Astrocyte (in vitro differentiated cells and primary cell): ENCODE data around the gene PLCH1. TPM values are rescaled to one million over a fixed set of nuclear protein-coding genes. Genes with fewer than 3 reads are reported as not detected.

Experiments used
- DNase-seq: peaks from one replicate; pipeline ENCODE4 v3.0.0-alpha.2; 2010; ENCODE audit warnings: low read depth
- FAIRE-seq: peaks from 2 replicates; lab custom pipeline; 2011; peaks lifted over from hg19 to GRCh38; lab: Jason Lieb, UNC
- H2AFZ ChIP-seq: 2 replicates; pipeline ENCODE4 v1.6.0; 2012; ENCODE audit warnings: low read depth, low read length, inconsistent platforms
- H3K27ac ChIP-seq: 2 replicates; pipeline ENCODE4 v1.5.1; 2011; ENCODE audit warnings: low read depth, low read length, inconsistent platforms
- H3K27me3 ChIP-seq: 2 replicates; pipeline ENCODE4 v1.6.0; 2011; ENCODE audit warnings: low read length, inconsistent platforms; ENCODE audit not compliant: insufficient read depth
- H3K36me3 ChIP-seq: 2 replicates; pipeline ENCODE4 v1.5.1; 2011; ENCODE audit warnings: low read length, inconsistent platforms; ENCODE audit not compliant: insufficient read depth
- H3K4me1 ChIP-seq: 2 replicates; pipeline ENCODE4 v1.5.1; 2011; ENCODE audit warnings: low read length, inconsistent platforms; ENCODE audit not compliant: insufficient read depth
- H3K4me2 ChIP-seq: 2 replicates; pipeline ENCODE4 v1.6.0; 2012; ENCODE audit warnings: low read length, inconsistent platforms
- H3K4me3 ChIP-seq: 2 replicates; pipeline ENCODE4 v1.5.1; 2011; ENCODE audit warnings: low read depth, mild to moderate bottlenecking, low read length, inconsistent platforms; ENCODE audit not compliant: insufficient read depth
- H3K79me2 ChIP-seq: 2 replicates; pipeline ENCODE4 v1.6.0; 2012; ENCODE audit warnings: mild to moderate bottlenecking, low read length, inconsistent platforms; ENCODE audit not compliant: insufficient read depth
- H3K9ac ChIP-seq: 2 replicates; pipeline ENCODE4 v1.6.0; 2012; ENCODE audit warnings: mild to moderate bottlenecking, low read length, inconsistent platforms
- H3K9me3 ChIP-seq: 2 replicates; pipeline ENCODE4 v1.5.1; 2012; ENCODE audit warnings: low read depth, mild to moderate bottlenecking, low read length, inconsistent platforms; ENCODE audit not compliant: insufficient read depth
- H4K20me1 ChIP-seq: 2 replicates; pipeline ENCODE4 v1.6.0; 2012; ENCODE audit warnings: low read length, inconsistent platforms; ENCODE audit not compliant: insufficient read depth
- H3K27ac Mint-ChIP-seq: one replicate; pipeline ENCODE4 v1.8.0; 2021; ENCODE audit warnings: mild to moderate bottlenecking, mixed read lengths; ENCODE audit not compliant: unreplicated experiment
- H3K27me3 Mint-ChIP-seq: one replicate; pipeline ENCODE4 v1.8.0; 2021; ENCODE audit warnings: low read depth, mixed read lengths; ENCODE audit not compliant: unreplicated experiment
- H3K36me3 Mint-ChIP-seq: one replicate; pipeline ENCODE4 v1.8.0; 2021; ENCODE audit warnings: low read depth, mixed read lengths; ENCODE audit not compliant: unreplicated experiment
- H3K4me1 Mint-ChIP-seq: one replicate; pipeline ENCODE4 v1.8.0; 2021; ENCODE audit warnings: low read depth, mixed read lengths; ENCODE audit not compliant: unreplicated experiment
- H3K4me3 Mint-ChIP-seq: one replicate; pipeline ENCODE4 v1.8.0; 2021; ENCODE audit warnings: mild to moderate bottlenecking, moderate library complexity, mixed read lengths; ENCODE audit not compliant: unreplicated experiment
- H3K9me3 Mint-ChIP-seq: one replicate; pipeline ENCODE4 v1.8.0; 2021; ENCODE audit warnings: mild to moderate bottlenecking, mixed read lengths; ENCODE audit not compliant: unreplicated experiment
- EZH2 ChIP-seq: IDR thresholded peaks from 2 replicates; pipeline ENCODE4 v1.6.1; 2012; ENCODE audit warnings: mild to moderate bottlenecking, low read length, inconsistent platforms; ENCODE audit not compliant: insufficient read depth
- total RNA-seq: library from RNA; stranded (reverse); gene quantifications from 2 replicates; pipeline ENCODE4 v1.2.1, GENCODE V29; 2021
- TF ChIP-seq, protein P1 (sequence below): IDR thresholded peaks from 2 replicates; pipeline ENCODE4 v1.5.1; 2011; ENCODE audit warnings: low read depth, mild to moderate bottlenecking, inconsistent platforms, low read length, moderate library complexity; ENCODE audit not compliant: insufficient read depth

PLCH1 gene
- total RNA-seq, 1 donor from 2014 or later: 1.2 TPM

DNA sequence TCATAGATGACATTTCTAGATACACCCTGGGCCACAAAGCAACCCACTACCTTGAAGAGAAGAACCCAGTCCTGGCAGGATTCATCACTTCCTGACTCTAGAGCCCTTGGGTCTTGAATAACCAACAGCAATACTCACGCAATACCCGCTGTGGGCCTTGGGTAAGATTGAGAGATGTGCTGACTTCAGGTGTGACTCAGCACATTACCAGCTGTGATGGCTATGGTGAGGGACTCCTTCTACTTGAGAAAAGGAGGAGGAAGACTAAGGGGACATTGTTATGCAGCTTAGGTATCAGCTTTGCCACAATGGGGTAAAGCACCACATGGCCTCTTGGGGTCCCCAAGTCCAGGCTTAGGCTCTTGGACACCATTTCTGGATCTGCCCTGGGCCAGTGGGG is 46.3 kb upstream of the PLCH1 start:
- Mint-ChIP-seq H3K27ac (no peak overlapping the region), H3K4me1 (no peaks in the 10 kb centered on the region), H3K4me3 (no peak overlapping the region), H3K27me3 (no peaks in the 10 kb centered on the region), H3K9me3 (no peaks in the 10 kb centered on the region), H3K36me3 (peaks cover 18% of the 10 kb centered on the region)
- H3K36me3 ChIP-seq: no peaks in the 10 kb centered on the region
- TF ChIP-seq EZH2: no peak
- TF ChIP-seq, protein P1, sequence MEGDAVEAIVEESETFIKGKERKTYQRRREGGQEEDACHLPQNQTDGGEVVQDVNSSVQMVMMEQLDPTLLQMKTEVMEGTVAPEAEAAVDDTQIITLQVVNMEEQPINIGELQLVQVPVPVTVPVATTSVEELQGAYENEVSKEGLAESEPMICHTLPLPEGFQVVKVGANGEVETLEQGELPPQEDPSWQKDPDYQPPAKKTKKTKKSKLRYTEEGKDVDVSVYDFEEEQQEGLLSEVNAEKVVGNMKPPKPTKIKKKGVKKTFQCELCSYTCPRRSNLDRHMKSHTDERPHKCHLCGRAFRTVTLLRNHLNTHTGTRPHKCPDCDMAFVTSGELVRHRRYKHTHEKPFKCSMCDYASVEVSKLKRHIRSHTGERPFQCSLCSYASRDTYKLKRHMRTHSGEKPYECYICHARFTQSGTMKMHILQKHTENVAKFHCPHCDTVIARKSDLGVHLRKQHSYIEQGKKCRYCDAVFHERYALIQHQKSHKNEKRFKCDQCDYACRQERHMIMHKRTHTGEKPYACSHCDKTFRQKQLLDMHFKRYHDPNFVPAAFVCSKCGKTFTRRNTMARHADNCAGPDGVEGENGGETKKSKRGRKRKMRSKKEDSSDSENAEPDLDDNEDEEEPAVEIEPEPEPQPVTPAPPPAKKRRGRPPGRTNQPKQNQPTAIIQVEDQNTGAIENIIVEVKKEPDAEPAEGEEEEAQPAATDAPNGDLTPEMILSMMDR: no peak
- H3K9me3 ChIP-seq: no peaks in the 10 kb centered on the region
- no peak overlapping the region for H3K9ac ChIP-seq
- no peak overlapping the region for H3K4me2 ChIP-seq
- no peaks in the 10 kb centered on the region for H3K27me3 ChIP-seq
- H3K4me3 ChIP-seq: no peak overlapping the region
- no peaks in the 10 kb centered on the region for H3K79me2 ChIP-seq
- DNase-seq: no peak
- no peaks in the 10 kb centered on the region for H4K20me1 ChIP-seq
- H3K27ac ChIP-seq: no peak overlapping the region
- no peaks in the 10 kb centered on the region for H3K4me1 ChIP-seq
- H2AFZ ChIP-seq: no peak overlapping the region
- FAIRE-seq: no peak

DNA sequence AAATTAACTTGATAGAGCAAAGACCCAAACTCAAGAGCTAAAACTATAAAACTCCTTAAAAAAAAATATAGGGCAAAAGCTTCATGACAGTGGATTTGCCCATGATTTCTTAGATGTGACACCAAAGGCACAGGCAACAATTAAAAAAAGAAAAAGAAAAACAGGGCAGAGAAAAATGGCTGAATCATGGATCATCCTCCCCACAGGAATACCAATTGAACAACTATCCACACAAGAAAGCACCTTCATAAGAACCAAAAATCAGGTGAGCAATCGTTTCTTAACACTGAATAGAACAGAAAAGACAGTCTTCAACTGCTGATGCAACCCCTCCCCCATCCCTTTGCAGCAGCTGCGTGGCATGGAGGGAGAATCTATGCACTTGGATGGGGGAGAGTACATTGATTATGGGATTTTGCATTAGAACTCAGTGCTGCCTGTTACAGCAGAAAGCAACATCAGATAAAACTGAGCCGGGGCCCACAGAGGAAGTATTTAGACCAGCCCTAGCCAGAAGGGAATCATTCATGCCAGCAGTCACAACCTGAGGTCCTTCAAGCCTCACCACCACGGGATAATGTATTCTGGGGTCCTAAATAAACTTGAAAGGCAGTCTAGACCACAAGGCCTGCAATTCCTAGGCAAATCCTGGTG is 45.5 kb upstream of the PLCH1 start:
- Mint-ChIP-seq H3K36me3 (peaks cover 17% of the 10 kb centered on the region), H3K27ac (no peak overlapping the region), H3K9me3 (no peaks in the 10 kb centered on the region), H3K4me3 (no peak overlapping the region), H3K4me1 (no peaks in the 10 kb centered on the region), H3K27me3 (no peaks in the 10 kb centered on the region)
- no peaks in the 10 kb centered on the region for H3K36me3 ChIP-seq
- no peak overlapping the region for H2AFZ ChIP-seq
- no peaks in the 10 kb centered on the region for H3K9me3 ChIP-seq
- H3K4me2 ChIP-seq: no peak overlapping the region
- no peak overlapping the region for H3K27ac ChIP-seq
- no peaks in the 10 kb centered on the region for H3K4me1 ChIP-seq
- TF ChIP-seq, protein P1: no peak
- TF ChIP-seq EZH2: no peak
- no peak overlapping the region for H3K9ac ChIP-seq
- DNase-seq (no peak), FAIRE-seq (no peak)
- H3K4me3 ChIP-seq: no peak overlapping the region
- no peaks in the 10 kb centered on the region for H3K79me2 ChIP-seq
- H3K27me3 ChIP-seq: no peaks in the 10 kb centered on the region
- no peaks in the 10 kb centered on the region for H4K20me1 ChIP-seq

DNA sequence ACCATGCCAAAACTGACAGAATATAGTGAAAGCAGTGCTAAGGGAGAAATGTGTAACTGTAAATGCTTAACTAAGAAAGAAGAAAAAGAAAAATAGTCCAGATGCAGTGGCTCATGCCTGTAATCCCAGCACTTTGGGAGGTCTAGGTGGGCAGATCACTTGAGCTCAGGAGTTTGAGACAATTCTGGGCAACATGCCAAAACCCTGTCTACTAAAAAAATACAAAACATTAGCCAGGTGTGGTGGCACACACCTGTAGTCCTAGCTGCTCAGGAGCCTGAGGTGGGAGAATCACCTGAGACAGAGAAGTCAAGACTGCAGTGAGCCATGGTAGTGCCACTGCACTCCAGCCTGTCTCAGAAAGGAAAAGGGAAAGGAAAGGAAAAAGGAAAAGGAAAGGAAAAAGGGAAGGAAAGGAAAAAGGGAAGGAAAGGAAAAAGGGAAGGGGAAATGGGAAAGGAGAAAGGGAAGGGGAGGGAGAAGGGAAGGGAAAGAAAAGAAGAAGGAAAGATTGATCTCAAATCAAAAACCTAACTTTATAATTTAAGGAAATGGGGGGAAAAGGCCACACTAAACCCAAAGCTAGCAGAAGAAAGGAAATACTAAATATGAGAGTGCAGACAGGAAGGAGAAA is 40.9 kb upstream of the PLCH1 start:
- Mint-ChIP-seq H3K4me1 (no peaks in the 10 kb centered on the region), H3K27me3 (no peaks in the 10 kb centered on the region), H3K9me3 (peaks cover 6% of the 10 kb centered on the region), H3K27ac (no peak overlapping the region), H3K4me3 (no peak overlapping the region), H3K36me3 (peaks cover 6% of the 10 kb centered on the region)
- TF ChIP-seq, protein P1: no peak
- TF ChIP-seq EZH2: no peak
- DNase-seq (no peak), FAIRE-seq (no peak)
- H4K20me1 ChIP-seq: no peaks in the 10 kb centered on the region
- H3K4me3 ChIP-seq: no peak overlapping the region
- no peak overlapping the region for H3K27ac ChIP-seq
- H3K79me2 ChIP-seq: no peaks in the 10 kb centered on the region
- H2AFZ ChIP-seq: no peak overlapping the region
- no peak overlapping the region for H3K9ac ChIP-seq
- H3K4me2 ChIP-seq: no peak overlapping the region
- H3K27me3 ChIP-seq: no peaks in the 10 kb centered on the region
- H3K9me3 ChIP-seq: no peaks in the 10 kb centered on the region
- H3K36me3 ChIP-seq: no peaks in the 10 kb centered on the region
- H3K4me1 ChIP-seq: no peaks in the 10 kb centered on the region
